GM12873 (cell line): ENCODE measurements around the gene TARP.

Experiments used
- CTCF ChIP-seq: IDR thresholded peaks from 2 replicates; pipeline ENCODE4 v1.5.1; 2012; ENCODE audit warnings: low read depth, mild to moderate bottlenecking, moderate library complexity, low read length, control low read depth; ENCODE audit not compliant: insufficient read depth; ENCODE audit errors: missing control alignments

Gene TARP

GRCh38 chr7:38318803-38319416 is 45.5 kb upstream of the TARP start:
- peak; percentile 80 for TF ChIP-seq CTCF

GRCh38 chr7:38318241-38318640 is 44.8 kb upstream of the TARP start:
- no peak for TF ChIP-seq CTCF

- no peak for TF ChIP-seq CTCF
Observed at GRCh38 chr7:38317515-38317914, 44.1 kb upstream of the TARP start.

- TF ChIP-seq CTCF, result no peak
Observed at GRCh38 chr7:38316733-38317360, 43.4 kb upstream of the TARP start.

GRCh38 chr7:38315410-38315809 is 42.0 kb upstream of the TARP start:
- no peak for TF ChIP-seq CTCF

GRCh38 chr7:38312821-38313220 is 39.4 kb upstream of the TARP start:
- TF ChIP-seq CTCF, result no peak

GRCh38 chr7:38311329-38311937 is 38.0 kb upstream of the TARP start:
- TF ChIP-seq CTCF, result no peak
